Hindlimb muscle (tissue), 1 donor: Measurements from ENCODE around the gene IRX2. TPM values are rescaled to one million over a fixed set of nuclear protein-coding genes. Genes with fewer than 3 reads are reported as not detected.

Experiments used
- DNase-seq: peaks from one replicate; pipeline ENCODE4 v3.0.0-alpha.2; 2013
- polyA plus RNA-seq: library from polyadenylated mRNA; unstranded; fragments of 120-200 nt; gene quantifications from one replicate; pipeline ENCODE4 v1.2.1, GENCODE V29; 2013; ENCODE audit not compliant: insufficient read length

Gene IRX2
- polyA plus RNA-seq, 1 donor, result 0.58 TPM

GRCh38 chr5:2740051-2740875 is 11.2 kb downstream of the IRX2 start:
- DNase-seq, result no peak

DNA sequence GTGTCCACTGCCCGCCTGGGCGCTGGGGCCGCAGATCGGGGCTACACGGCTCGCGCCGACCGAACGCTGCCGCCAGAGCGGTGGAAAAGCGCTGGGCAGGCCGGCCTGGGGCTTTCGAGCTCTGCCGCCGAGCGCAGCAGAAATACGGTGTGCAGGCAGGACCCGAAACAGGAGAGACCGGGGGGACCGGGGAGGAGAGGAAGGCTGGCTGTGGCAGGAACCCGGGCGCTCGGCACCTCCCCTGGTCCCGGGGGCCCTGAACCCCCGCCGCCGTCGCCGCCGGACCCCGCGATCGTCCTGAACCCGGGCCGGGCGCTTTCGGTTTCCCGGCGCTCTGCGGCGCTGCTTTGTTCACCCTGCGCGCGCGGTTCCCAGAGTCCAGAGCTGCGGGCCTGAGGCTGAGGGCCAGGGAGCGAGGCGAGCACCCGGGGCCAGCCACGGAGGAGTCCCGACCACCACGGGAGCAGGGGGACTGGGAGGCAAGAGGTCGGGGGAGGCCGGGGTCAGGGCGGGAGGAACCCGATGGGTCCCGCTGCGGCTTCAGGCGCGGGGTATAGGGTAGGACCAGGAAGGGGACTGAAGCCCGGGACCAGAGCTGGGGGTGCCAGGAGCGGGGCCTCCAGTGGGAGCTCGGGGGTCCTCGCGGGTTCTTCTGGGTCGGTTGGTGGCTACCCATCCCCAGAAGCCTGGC is 12.0 kb downstream of the IRX2 start:
- DNase-seq, result no peak

- DNase-seq, result no peak
These were observed 12.6 kb downstream of the IRX2 start for GRCh38 chr5:2738700-2739359.

GRCh38 chr5:2738156-2738699 is 13.2 kb downstream of the IRX2 start:
- no peak for DNase-seq

DNA sequence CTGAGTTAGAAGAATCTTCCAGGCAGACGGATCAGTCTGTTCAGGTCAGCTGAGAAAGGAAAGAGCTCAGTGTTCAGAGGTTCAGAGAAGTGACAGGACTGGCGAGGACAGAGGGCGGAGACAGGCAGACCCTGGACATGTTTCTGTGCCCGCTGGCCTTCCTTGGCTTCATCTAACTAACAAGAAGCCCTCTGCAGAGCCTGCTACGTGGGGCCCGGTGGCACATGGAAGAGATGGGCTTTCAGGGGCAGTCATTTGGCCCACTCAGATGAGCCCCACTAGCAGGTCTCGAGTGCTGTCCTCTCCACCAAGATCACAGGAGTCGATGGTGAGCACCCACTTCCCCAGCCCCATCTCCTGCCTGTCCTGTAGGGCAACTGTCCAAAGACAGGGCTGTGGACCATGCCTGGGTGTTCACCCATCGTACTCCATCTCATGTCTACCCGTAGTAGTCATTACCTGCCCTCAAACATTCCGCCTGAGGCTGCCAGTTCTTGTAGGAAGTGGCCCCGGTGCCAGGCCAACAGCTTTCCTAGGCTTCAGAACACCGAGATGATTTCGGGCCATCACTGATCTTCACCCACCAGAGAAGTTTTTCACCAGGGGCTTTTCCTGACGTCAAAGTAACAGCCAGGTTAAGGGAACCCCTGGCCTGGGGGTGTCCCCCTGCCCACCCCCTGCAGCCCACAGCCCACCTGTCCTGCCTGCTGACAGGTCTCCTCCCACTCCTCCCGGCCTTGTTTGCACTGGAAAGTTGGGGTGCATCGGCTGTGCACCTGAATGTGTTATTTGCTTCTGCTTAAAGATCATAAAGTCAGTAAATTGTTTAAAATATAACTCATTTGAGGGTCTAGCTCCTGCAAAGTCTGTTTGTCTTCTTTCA is 14.0 kb downstream of the IRX2 start:
- no peak for DNase-seq

- DNase-seq, result no peak
These were observed 14.6 kb downstream of the IRX2 start for GRCh38 chr5:2736872-2737271.

- DNase-seq, result no peak
These were observed 15.5 kb downstream of the IRX2 start for GRCh38 chr5:2735996-2736395.

GRCh38 chr5:2732850-2733249 is 18.6 kb downstream of the IRX2 start:
- DNase-seq, result no peak

DNA sequence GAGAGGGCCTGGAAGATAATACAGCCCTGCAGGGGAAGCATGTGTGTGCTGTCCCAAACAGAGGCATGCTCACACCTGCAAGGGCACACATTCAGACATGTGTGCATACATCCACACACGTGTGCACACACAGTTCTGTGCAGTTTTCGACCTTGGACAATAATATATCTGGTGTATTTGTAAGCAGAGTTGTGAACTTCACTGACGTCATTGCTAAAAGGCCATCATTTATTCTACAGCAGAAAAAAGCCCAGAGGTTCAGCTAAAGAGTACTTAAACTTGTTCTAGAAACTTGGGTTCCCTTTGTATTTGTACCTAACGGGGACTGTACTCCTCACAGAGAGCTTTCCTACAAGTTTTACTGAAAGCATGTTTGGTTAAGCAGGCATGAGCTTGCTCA is 19.5 kb downstream of the IRX2 start:
- no peak for DNase-seq

GRCh38 chr5:2729189-2729588 is 22.3 kb downstream of the IRX2 start:
- no peak for DNase-seq

DNA sequence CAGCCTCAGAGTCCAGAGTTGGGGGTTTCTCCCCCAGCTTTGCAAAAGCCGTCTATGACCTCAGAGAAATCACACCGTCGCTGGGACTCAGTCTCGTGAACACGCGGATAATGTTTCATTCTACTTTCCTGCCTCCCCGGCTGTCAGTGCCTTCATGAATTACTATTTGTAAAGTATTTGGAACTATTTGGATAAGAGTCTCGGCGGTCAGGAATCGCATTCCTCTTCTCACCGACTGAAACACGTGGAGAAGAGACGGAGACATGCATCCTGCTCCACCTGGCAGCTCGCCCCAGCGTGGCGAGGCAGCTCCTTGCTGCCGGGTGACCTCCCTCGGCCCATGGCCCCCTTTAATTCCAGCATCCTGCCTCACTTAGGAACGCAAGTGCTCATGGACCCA is 23.9 kb downstream of the IRX2 start:
- no peak for DNase-seq

DNA sequence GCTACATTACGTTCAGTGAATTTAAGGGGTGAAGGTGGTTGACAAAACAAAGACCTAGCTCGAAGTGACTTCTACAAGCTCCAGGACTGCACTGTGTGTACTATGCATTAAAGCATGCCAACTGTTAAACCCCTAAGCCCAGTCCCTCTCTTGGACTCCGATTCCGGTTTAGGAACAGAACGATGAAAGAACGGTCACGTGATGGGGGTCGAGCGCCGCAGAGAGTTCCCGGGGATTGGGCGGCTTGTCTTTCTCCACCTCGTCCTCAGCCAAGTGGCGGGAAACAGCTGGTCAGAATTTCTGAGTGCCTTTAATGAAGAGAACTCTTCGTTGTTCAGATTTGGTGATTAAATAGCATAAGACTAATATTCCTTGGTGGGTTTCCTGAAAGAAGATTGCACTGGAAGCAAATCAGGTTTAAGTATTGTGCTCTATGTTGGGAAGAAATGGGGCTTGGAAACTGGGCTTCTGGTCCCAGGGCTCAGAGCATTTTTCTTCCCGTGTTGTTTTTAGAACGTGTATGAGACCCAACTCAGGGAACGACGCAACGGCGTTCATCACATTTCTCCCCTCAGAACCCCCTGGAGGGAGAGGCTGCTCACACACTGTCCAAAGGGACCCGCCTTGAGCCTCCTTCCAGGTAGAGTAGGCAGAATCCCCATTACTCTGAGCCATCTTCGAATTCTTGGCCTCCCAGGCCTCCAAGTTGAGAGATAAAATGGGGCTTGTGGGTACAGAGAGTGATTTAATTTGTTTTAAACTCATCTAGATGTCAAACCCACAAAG is 25.3 kb downstream of the IRX2 start:
- DNase-seq, result no peak

GRCh38 chr5:2724831-2725230 is 26.6 kb downstream of the IRX2 start:
- no peak for DNase-seq

DNA sequence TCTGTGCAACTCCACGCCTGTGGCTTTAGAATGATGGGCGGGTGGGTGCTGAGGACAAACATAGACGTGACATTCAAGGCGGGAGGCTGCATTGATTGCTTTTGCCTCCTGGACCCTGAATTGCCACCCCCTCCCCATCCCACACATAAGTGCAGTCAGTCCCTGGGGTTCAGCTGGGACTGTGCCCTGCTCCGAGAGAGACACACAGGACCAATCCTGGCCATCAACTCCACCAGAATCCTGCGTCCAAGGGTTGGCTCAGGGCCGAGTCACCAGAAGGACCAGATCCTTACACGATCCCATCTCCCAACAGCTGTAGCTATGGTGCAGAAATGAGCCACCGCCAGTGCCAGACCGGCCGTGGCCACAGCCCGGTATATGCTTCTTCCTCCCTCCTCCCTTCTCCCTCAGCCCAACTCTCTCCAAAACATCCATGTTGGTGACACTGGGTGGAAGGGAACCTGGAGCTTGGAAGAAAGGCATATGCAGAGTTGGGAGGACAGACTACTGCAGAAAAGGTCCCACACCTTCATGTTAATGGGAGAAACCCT is 27.4 kb downstream of the IRX2 start:
- DNase-seq, result no peak

DNA sequence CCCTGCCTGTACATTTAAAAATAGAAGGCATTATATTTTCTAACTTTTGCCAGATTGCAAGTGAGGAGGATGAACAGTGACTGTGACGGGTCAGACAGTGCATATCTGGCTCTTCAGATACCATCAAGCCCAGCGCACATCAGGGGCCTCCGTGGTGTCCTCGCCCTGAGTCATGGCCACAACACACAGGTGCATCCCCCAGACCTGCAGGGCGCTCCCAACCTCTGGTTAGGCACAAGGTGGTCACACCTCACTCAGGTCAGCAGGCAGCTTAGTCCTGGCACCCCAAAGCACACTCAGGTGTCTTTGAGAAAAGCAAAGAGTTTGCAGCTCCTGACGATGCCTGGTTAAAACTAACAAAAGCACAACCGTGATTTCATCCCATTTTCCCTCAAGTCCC is 28.6 kb downstream of the IRX2 start:
- DNase-seq, result no peak

GRCh38 chr5:2721385-2722138 is 29.9 kb downstream of the IRX2 start:
- no peak for DNase-seq

- DNase-seq, result no peak
These were observed 32.1 kb downstream of the IRX2 start for GRCh38 chr5:2719332-2719731.

DNA sequence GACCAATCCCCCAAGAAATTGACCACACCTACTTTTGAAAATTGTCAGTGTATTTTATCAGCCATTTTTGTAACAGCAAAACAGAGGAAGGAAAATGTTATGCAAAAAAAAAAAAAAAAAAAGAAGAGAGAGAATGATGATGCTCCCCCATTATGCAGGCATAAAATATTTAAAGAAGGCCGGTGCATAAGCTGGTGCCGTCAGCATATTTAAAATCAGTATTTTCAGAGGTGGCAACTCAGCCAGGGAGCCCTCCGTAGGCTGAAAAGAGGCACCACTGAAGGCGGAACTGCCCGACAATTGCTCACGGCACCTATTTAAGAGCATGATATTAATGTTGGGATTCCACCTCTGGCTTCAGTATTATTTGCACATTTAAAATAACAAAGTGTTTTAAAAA is 33.4 kb downstream of the IRX2 start:
- no peak for DNase-seq

GRCh38 chr5:2715856-2716255 is 35.6 kb downstream of the IRX2 start:
- DNase-seq, result no peak

GRCh38 chr5:2714805-2715204 is 36.7 kb downstream of the IRX2 start:
- DNase-seq, result no peak
